Stimulated activated CD4-positive, alpha-beta T cell treated with anti-CD3 and anti-CD28 coated beads, Interleukin-1b, Interleukin-23, amount 100 ng/mL, for 4 hours (primary cell): Measurements from ENCODE around the gene PLPP7.
A peak's percentile ranks its signal among the peaks of the same experiment; 100 is the strongest.

ENCODE experiments used
- DNase-seq, 2 donors: peaks; one replicate each; pipeline ENCODE4 v3.0.0-alpha.2; 2020; ENCODE audit warnings: low read depth in 2 of 2

Gene PLPP7

GRCh38 chr9:131303381-131304321, 14.1 kb downstream of the PLPP7 start:
- DNase-seq, result no peak

- no peak for DNase-seq
These were observed 15.3 kb downstream of the PLPP7 start for GRCh38 chr9:131304676-131305355.

GRCh38 chr9:131306397-131307004, 17.0 kb downstream of the PLPP7 start:
- no peak for DNase-seq

GRCh38 chr9:131307974-131308373, 18.5 kb downstream of the PLPP7 start:
- DNase-seq, result no peak

- no peak for DNase-seq
These were observed 18.9 kb downstream of the PLPP7 start for GRCh38 chr9:131308452-131308851.

GRCh38 chr9:131308906-131309529, 19.5 kb downstream of the PLPP7 start:
- DNase-seq, result no peak

- DNase-seq, result no peak
These were observed 20.2 kb downstream of the PLPP7 start for GRCh38 chr9:131309530-131310276.

- peak; percentile 25 to 34 for DNase-seq
These were observed 21.5 kb downstream of the PLPP7 start for GRCh38 chr9:131310833-131311554.

- DNase-seq, result no peak
These were observed 22.7 kb downstream of the PLPP7 start for GRCh38 chr9:131312246-131312645.

GRCh38 chr9:131312822-131313770, 23.6 kb downstream of the PLPP7 start:
- no peak for DNase-seq

GRCh38 chr9:131318231-131319085, 28.9 kb downstream of the PLPP7 start:
- DNase-seq, result no peak

- DNase-seq, result no peak
These were observed 30.0 kb downstream of the PLPP7 start for GRCh38 chr9:131319486-131319885.

- no peak for DNase-seq
These were observed 30.6 kb downstream of the PLPP7 start for GRCh38 chr9:131320031-131320685.

GRCh38 chr9:131323629-131324028, 34.1 kb downstream of the PLPP7 start:
- DNase-seq, result no peak

- DNase-seq, result no peak
These were observed 35.5 kb downstream of the PLPP7 start for GRCh38 chr9:131324736-131325679.

- DNase-seq, result no peak
These were observed 39.7 kb downstream of the PLPP7 start for GRCh38 chr9:131329241-131329641.
